BLaER1 treated with 17β-estradiol and CSF1 and Interleukin-3, amounts not matched to agents 10 nM and 100 nM (cell line): Measurements from ENCODE around the gene FLOT2.
A peak's percentile ranks its signal among the peaks of the same experiment; 100 is the strongest.
"Not testable (repeated sequence)": the region's sequence is repeated elsewhere in the genome, so short reads cannot be mapped to it uniquely, and the experiment has no call there.

Experiments
- H3K27ac ChIP-seq, 11 experiments: shearing (Covaris generic); formaldehyde crosslinking; 2 replicates each; pipeline ENCODE4 v1.8.1; 2022
- H3K27me3 ChIP-seq, 11 experiments: shearing (Covaris generic); formaldehyde crosslinking; 2 replicates each; pipeline ENCODE4 v1.8.1; 2022
- H3K36me3 ChIP-seq, 11 experiments: shearing (Covaris generic); formaldehyde crosslinking; 2 replicates each; pipeline ENCODE4 v1.8.1; 2022
- H3K4me1 ChIP-seq, 10 experiments: shearing (Covaris generic); formaldehyde crosslinking; 2 replicates each; pipeline ENCODE4 v1.8.1; 2022
- H3K4me2 ChIP-seq, 11 experiments: shearing (Covaris generic); formaldehyde crosslinking; 2 replicates each; pipeline ENCODE4 v1.8.1; 2022
- H3K4me3 ChIP-seq, 10 experiments: shearing (Covaris generic); formaldehyde crosslinking; 2 replicates each; pipeline ENCODE4 v1.8.1; 2022
- H3K9ac ChIP-seq, 11 experiments: shearing (Covaris generic); formaldehyde crosslinking; 2 replicates each; pipeline ENCODE4 v1.8.1; 2022
- H3K9me3 ChIP-seq, 11 experiments: shearing (Covaris generic); formaldehyde crosslinking; replicated peaks in 1 of 11; 2 replicates each; pipeline ENCODE4 v1.8.1; 2022
- H4K20me1 ChIP-seq, 11 experiments: shearing (Covaris generic); formaldehyde crosslinking; 2 replicates each; pipeline ENCODE4 v1.8.1; 2022
- Cebpa-rat ChIP-seq, 11 experiments: shearing (Covaris generic); IDR thresholded peaks; 2 replicates each; pipeline ENCODE4 v1.8.1; 2022

FLOT2 gene

GRCh38 chr17:28878158-28878910, 19.2 kb downstream of the FLOT2 start:
- H3K9me3 ChIP-seq = no peaks in the 10 kb centered on the region
- peaks cover 49 to 61% (median 54%) of the 10 kb centered on the region in 11 experiments for H3K36me3 ChIP-seq
- H3K27ac ChIP-seq = no peak overlapping the region
- H3K4me2 ChIP-seq = no peak overlapping the region
- H4K20me1 ChIP-seq = peaks cover 0 to 37% (median 1%) of the 10 kb centered on the region in 11 experiments; a peak in 4 of 22 replicates
- H3K4me1 ChIP-seq = peaks cover 0 to 9% (median 0%) of the 10 kb centered on the region in 10 experiments; a peak in 5 of 20 replicates
- no peaks in the 10 kb centered on the region for H3K27me3 ChIP-seq
- TF ChIP-seq Cebpa-rat (IDR thresholded peaks at IDR 0.05) = no peak
- no peak overlapping the region for H3K4me3 ChIP-seq
- H3K9ac ChIP-seq = no peak overlapping the region

GRCh38 chr17:28877150-28877711, 20.3 kb downstream of the FLOT2 start:
- Histone ChIP-seq H3K36me3 (peaks cover 38 to 50% (median 42%) of the 10 kb centered on the region in 11 experiments), H4K20me1 (peaks cover 0 to 26% (median 0%) of the 10 kb centered on the region in 11 experiments; a peak in 2 of 22 replicates)
- not testable (repeated sequence) for H3K9ac ChIP-seq, H3K4me3 ChIP-seq, H3K27ac ChIP-seq, H3K27me3 ChIP-seq, H3K4me1 ChIP-seq, H3K9me3 ChIP-seq, H3K4me2 ChIP-seq
- peak in 4 of 11 experiments; percentile 13 to 72 (median 31); a peak in 3 of 22 replicates for TF ChIP-seq Cebpa-rat (IDR thresholded peaks at IDR 0.05)

- peaks cover 0 to 21% (median 0%) of the 10 kb centered on the region in 11 experiments; a peak in 2 of 22 replicates for H4K20me1 ChIP-seq
- no peak overlapping the region for H3K4me2 ChIP-seq
- peaks cover 25 to 37% (median 30%) of the 10 kb centered on the region in 11 experiments for H3K36me3 ChIP-seq
- no peak overlapping the region for H3K27ac ChIP-seq
- H3K9ac ChIP-seq = no peak overlapping the region
- H3K4me1 ChIP-seq = peaks cover 3 to 12% (median 12%) of the 10 kb centered on the region in 10 experiments; a peak in 18 of 20 replicates
- H3K27me3 ChIP-seq = no peaks in the 10 kb centered on the region
- no peak overlapping the region for H3K4me3 ChIP-seq
- no peak for TF ChIP-seq Cebpa-rat (IDR thresholded peaks at IDR 0.05)
- no peaks in the 10 kb centered on the region for H3K9me3 ChIP-seq
These were observed 21.5 kb downstream of the FLOT2 start for GRCh38 chr17:28875848-28876550.

- Histone ChIP-seq H3K4me1 (peaks cover 6 to 18% (median 16%) of the 10 kb centered on the region in 10 experiments; a peak in 18 of 20 replicates), H3K27me3 (no peaks in the 10 kb centered on the region), H3K9me3 (no peaks in the 10 kb centered on the region), H3K4me3 (no peak overlapping the region), H3K36me3 (peaks cover 13 to 25% (median 18%) of the 10 kb centered on the region in 11 experiments), H4K20me1 (peaks cover 0 to 8% (median 0%) of the 10 kb centered on the region in 11 experiments; a peak in 2 of 22 replicates), H3K27ac (no peak overlapping the region), H3K4me2 (no peak overlapping the region), H3K9ac (no peak overlapping the region)
- TF ChIP-seq Cebpa-rat (IDR thresholded peaks at IDR 0.05) = no peak
These were observed 22.8 kb downstream of the FLOT2 start for GRCh38 chr17:28874750-28875149.

- H3K27me3 ChIP-seq = no peaks in the 10 kb centered on the region
- H3K36me3 ChIP-seq = peaks cover 4 to 16% (median 9%) of the 10 kb centered on the region in 11 experiments; a peak in 21 of 22 replicates
- H3K27ac ChIP-seq = no peak overlapping the region
- no peak overlapping the region for H3K4me3 ChIP-seq
- no peaks in the 10 kb centered on the region for H3K9me3 ChIP-seq
- no peaks in the 10 kb centered on the region for H4K20me1 ChIP-seq
- no peak overlapping the region for H3K4me2 ChIP-seq
- peaks cover 6 to 18% (median 16%) of the 10 kb centered on the region in 10 experiments; a peak in 18 of 20 replicates for H3K4me1 ChIP-seq
- H3K9ac ChIP-seq = no peak overlapping the region
- no peak for TF ChIP-seq Cebpa-rat (IDR thresholded peaks at IDR 0.05)
These were observed 23.7 kb downstream of the FLOT2 start for GRCh38 chr17:28873839-28874238.

GRCh38 chr17:28871056-28871579, 26.4 kb downstream of the FLOT2 start:
- no peaks in the 10 kb centered on the region for H3K9me3 ChIP-seq
- H3K9ac ChIP-seq = peak overlapping the region; percentile 5 to 62 (median 27); a peak in 16 of 22 replicates
- H3K27me3 ChIP-seq = no peaks in the 10 kb centered on the region
- no peaks in the 10 kb centered on the region for H4K20me1 ChIP-seq
- no peak overlapping the region for H3K4me3 ChIP-seq
- H3K36me3 ChIP-seq = no peaks in the 10 kb centered on the region
- peaks cover 8 to 20% (median 17%) of the 10 kb centered on the region in 10 experiments for H3K4me1 ChIP-seq
- peak overlapping the region; percentile 25 to 67 (median 39); a peak in 21 of 22 replicates for H3K4me2 ChIP-seq
- H3K27ac ChIP-seq = peak overlapping the region in 10 of 11 experiments; percentile 21 to 69 (median 54); a peak in 17 of 22 replicates
- no peak for TF ChIP-seq Cebpa-rat (IDR thresholded peaks at IDR 0.05)

GRCh38 chr17:28867276-28867675, 30.3 kb downstream of the FLOT2 start:
- no peaks in the 10 kb centered on the region for H3K9me3 ChIP-seq
- no peak overlapping the region for H3K9ac ChIP-seq
- no peak overlapping the region for H3K27ac ChIP-seq
- no peak overlapping the region for H3K4me3 ChIP-seq
- no peak overlapping the region for H3K4me2 ChIP-seq
- TF ChIP-seq Cebpa-rat (IDR thresholded peaks at IDR 0.05) = no peak
- no peaks in the 10 kb centered on the region for H4K20me1 ChIP-seq
- peaks cover 16 to 30% (median 26%) of the 10 kb centered on the region in 10 experiments for H3K4me1 ChIP-seq
- H3K36me3 ChIP-seq = peaks cover 0 to 12% (median 0%) of the 10 kb centered on the region in 11 experiments; a peak in 3 of 22 replicates
- no peaks in the 10 kb centered on the region for H3K27me3 ChIP-seq

- peak overlapping the region in 6 of 11 experiments; percentile 26 to 61 (median 42); a peak in 11 of 22 replicates for H3K4me2 ChIP-seq
- peaks cover 0 to 23% (median 8%) of the 10 kb centered on the region in 11 experiments; a peak in 9 of 22 replicates for H3K36me3 ChIP-seq
- no peaks in the 10 kb centered on the region for H3K27me3 ChIP-seq
- H3K4me1 ChIP-seq = peaks cover 6 to 31% (median 17%) of the 10 kb centered on the region in 10 experiments
- H3K27ac ChIP-seq = peak overlapping the region in 7 of 11 experiments; percentile 38 to 61 (median 51); a peak in 12 of 22 replicates
- H3K9ac ChIP-seq = peak overlapping the region in 4 of 11 experiments; percentile 9 to 38 (median 26); a peak in 3 of 22 replicates
- H3K4me3 ChIP-seq = no peak overlapping the region
- H4K20me1 ChIP-seq = no peaks in the 10 kb centered on the region
- TF ChIP-seq Cebpa-rat (IDR thresholded peaks at IDR 0.05) = no peak
- no peaks in the 10 kb centered on the region for H3K9me3 ChIP-seq
These were observed 31.4 kb downstream of the FLOT2 start for GRCh38 chr17:28865946-28866752.
